IMR-90 (cell line): Measurements from ENCODE around the gene PIEZO1. TPM values are rescaled to one million over a fixed set of nuclear protein-coding genes. Genes with fewer than 3 reads are reported as not detected.
A peak's percentile ranks its signal among the peaks of the same experiment; 100 is the strongest.

Source experiments
- ATAC-seq: fragments of 200-7000 bp; cut with Tn5 transposase; 2 replicates; pipeline ENCODE4 v1.9.1; 2020; ENCODE audit warnings: low read depth, mild to moderate bottlenecking, moderate library complexity
- BruUV-seq: library from RNA; stranded (reverse); fragments of 400-500 nt; replicated peaks from 2 replicates; lab custom pipeline; 2021; lab: Mats Ljungman, UMichigan
- CTCF ChIA-PET: fragments of 300-600 bp; formaldehyde crosslinking; extraction: SDS; loops from one replicate; lab custom pipeline; 2021; ENCODE audit warnings: antibody characterized with exemption; lab: Yijun Ruan, JAX
- POLR2A ChIA-PET: fragments of 300-600 bp; sonication (Branson Sonifier 250); formaldehyde crosslinking; loops from one replicate; lab custom pipeline; 2022; ENCODE audit warnings: antibody characterized with exemption; ENCODE audit not compliant: unreplicated experiment; lab: Charles Lee
- DNase-seq: peaks from one replicate; pipeline ENCODE4 v3.0.0; 2013
- H2AFZ ChIP-seq: replicated peaks from 2 replicates; pipeline ENCODE3; 2013; ENCODE audit warnings: low read length, mild to moderate bottlenecking; ENCODE audit not compliant: poor library complexity
- H2AK5ac ChIP-seq: 2 replicates; pipeline ENCODE4 v1.6.1; 2013; ENCODE audit warnings: low read depth, low read length, inconsistent platforms
- H2AK9ac ChIP-seq: replicated peaks from 2 replicates; pipeline ENCODE3; 2013; ENCODE audit warnings: mild to moderate bottlenecking, low read depth, low read length, moderate library complexity; ENCODE audit not compliant: poor library complexity
- H2BK120ac ChIP-seq: 2 replicates; pipeline ENCODE4 v1.6.1; 2013; ENCODE audit warnings: low read depth, low read length, inconsistent platforms
- H2BK15ac ChIP-seq: 3 replicates; pipeline ENCODE4 v1.6.1; 2013; ENCODE audit warnings: low read depth, low read length, inconsistent platforms
- H2BK20ac ChIP-seq: 2 replicates; pipeline ENCODE4 v1.6.1; 2013; ENCODE audit warnings: low read depth, mild to moderate bottlenecking, inconsistent platforms, low read length, moderate library complexity
- H2BK5ac ChIP-seq: 2 replicates; pipeline ENCODE4 v1.6.1; 2013; ENCODE audit warnings: mild to moderate bottlenecking, low read depth, low read length, inconsistent platforms; ENCODE audit not compliant: poor library complexity, severe bottlenecking
- H3K14ac ChIP-seq: replicated peaks from 2 replicates; pipeline ENCODE4 v1.6.1; 2013; ENCODE audit warnings: low read depth, low read length, inconsistent platforms
- H3K18ac ChIP-seq: 2 replicates; pipeline ENCODE4 v1.6.1; 2013; ENCODE audit warnings: low read depth, low read length, control low read depth
- H3K23ac ChIP-seq: 2 replicates; pipeline ENCODE4 v1.6.1; 2013; ENCODE audit warnings: low read depth, low read length, inconsistent platforms
- H3K27ac ChIP-seq: 2 replicates; pipeline ENCODE4 v1.5.1; 2013; ENCODE audit warnings: mild to moderate bottlenecking, control low read depth, low read length; ENCODE audit not compliant: insufficient read depth
- H3K27me3 ChIP-seq: 2 replicates; pipeline ENCODE4 v1.6.1; 2013; ENCODE audit warnings: low read length; ENCODE audit not compliant: control insufficient read depth, insufficient read depth
- H3K36me3 ChIP-seq: 2 replicates; pipeline ENCODE4 v1.6.1; 2013; ENCODE audit warnings: low read length, mixed read lengths; ENCODE audit not compliant: control insufficient read depth, insufficient read depth
- H3K4ac ChIP-seq: 2 replicates; pipeline ENCODE4 v1.6.1; 2013; ENCODE audit warnings: low read depth, low read length, inconsistent platforms
- H3K4me1 ChIP-seq: 2 replicates; pipeline ENCODE4 v1.6.1; 2013; ENCODE audit warnings: low read length, mixed read lengths; ENCODE audit not compliant: control insufficient read depth, insufficient read depth
- H3K4me2 ChIP-seq: 2 replicates; pipeline ENCODE4 v1.6.1; 2013; ENCODE audit warnings: low read depth, mild to moderate bottlenecking, control low read depth, low read length, moderate library complexity
- H3K4me3 ChIP-seq: 2 replicates; pipeline ENCODE4 v1.5.1; 2013; ENCODE audit warnings: low read depth, mild to moderate bottlenecking, control low read depth, low read length, moderate library complexity; ENCODE audit not compliant: insufficient read depth
- H3K56ac ChIP-seq: 2 replicates; pipeline ENCODE4 v1.6.1; 2013; ENCODE audit warnings: low read length, inconsistent platforms; ENCODE audit not compliant: insufficient read depth; ENCODE audit errors: extremely low read depth
- H3K79me1 ChIP-seq, 2 experiments: 2 replicates each; pipeline ENCODE4 v1.6.1; 2013; ENCODE audit warnings: low read length in 2 of 2, inconsistent platforms in 1 of 2, low read depth in 1 of 2
- H3K9ac ChIP-seq: 2 replicates; pipeline ENCODE4 v1.6.1; 2013; ENCODE audit warnings: low read depth, low read length, control low read depth
- H3K9me1 ChIP-seq: 2 replicates; pipeline ENCODE4 v1.6.1; 2013; ENCODE audit warnings: low read length, inconsistent platforms; ENCODE audit not compliant: insufficient read depth
- H3K9me3 ChIP-seq: 2 replicates; pipeline ENCODE4 v1.6.1; 2013; ENCODE audit warnings: low read length; ENCODE audit not compliant: control insufficient read depth, insufficient read depth
- H4K20me1 ChIP-seq: 2 replicates; pipeline ENCODE4 v1.6.1; 2013; ENCODE audit warnings: low read length, inconsistent platforms; ENCODE audit not compliant: insufficient read depth
- H4K5ac ChIP-seq: 2 replicates; pipeline ENCODE4 v1.6.1; 2013; ENCODE audit warnings: mild to moderate bottlenecking, low read depth, low read length, control low read depth
- H4K8ac ChIP-seq, 2 experiments: 2 replicates each; pipeline ENCODE4 v1.6.1; 2013; ENCODE audit warnings: low read depth in 2 of 2, low read length in 2 of 2, control low read depth in 1 of 2, inconsistent platforms in 1 of 2
- H4K91ac ChIP-seq: 2 replicates; pipeline ENCODE4 v1.6.1; 2013; ENCODE audit warnings: low read depth, low read length, inconsistent platforms; ENCODE audit not compliant: insufficient read depth
- BHLHE40 ChIP-seq: fragments of 150-350 bp; IDR thresholded peaks from 2 replicates; pipeline ENCODE4 v1.6.1; 2016; ENCODE audit warnings: mild to moderate bottlenecking, low read depth, low read length
- CEBPB ChIP-seq: IDR thresholded peaks from 2 replicates; pipeline ENCODE4 v1.6.1; 2012; ENCODE audit warnings: low read depth, low read length, improper control_type of control experiment
- CHD1 ChIP-seq: IDR thresholded peaks from 2 replicates; pipeline ENCODE4 v1.6.1; 2012; ENCODE audit warnings: low read depth, low read length, improper control_type of control experiment
- FOS ChIP-seq: fragments of 150-350 bp; IDR thresholded peaks from 2 replicates; pipeline ENCODE4 v1.6.1; 2016; ENCODE audit warnings: low read depth, low read length
- MAFK ChIP-seq: IDR thresholded peaks from 2 replicates; pipeline ENCODE4 v1.6.1; 2012; ENCODE audit warnings: low read depth, low read length, improper control_type of control experiment
- MAZ ChIP-seq: IDR thresholded peaks from 2 replicates; pipeline ENCODE4 v1.6.1; 2012; ENCODE audit warnings: low read depth, mild to moderate bottlenecking, low read length, improper control_type of control experiment, moderate library complexity, borderline replicate concordance
- MXI1 ChIP-seq: IDR thresholded peaks from 2 replicates; pipeline ENCODE4 v1.6.1; 2012; ENCODE audit warnings: low read depth, mild to moderate bottlenecking, low read length, moderate library complexity, borderline replicate concordance
- NFE2L2 ChIP-seq: fragments of 150-350 bp; IDR thresholded peaks from 2 replicates; pipeline ENCODE4 v1.6.1; 2016; ENCODE audit warnings: low read depth, mild to moderate bottlenecking, low read length
- POLR2A ChIP-seq: IDR thresholded peaks from 2 replicates; pipeline ENCODE4 v1.6.1; 2012; ENCODE audit warnings: mild to moderate bottlenecking, low read depth, low read length
- RAD21 ChIP-seq: IDR thresholded peaks from 2 replicates; pipeline ENCODE4 v1.6.1; 2012; ENCODE audit warnings: low read length, improper control_type of control experiment
- RCOR1 ChIP-seq: IDR thresholded peaks from 2 replicates; pipeline ENCODE4 v1.6.1; 2012; ENCODE audit warnings: mild to moderate bottlenecking, low read length, improper control_type of control experiment; ENCODE audit not compliant: insufficient replicate concordance
- RFX5 ChIP-seq: IDR thresholded peaks from 2 replicates; pipeline ENCODE4 v1.8.0; 2012; ENCODE audit warnings: low read depth, mild to moderate bottlenecking, low read length, moderate library complexity
- SMC3 ChIP-seq: fragments of 150-350 bp; IDR thresholded peaks from 2 replicates; pipeline ENCODE4 v1.6.1; 2016; ENCODE audit warnings: low read depth, mild to moderate bottlenecking, antibody characterized with exemption, low read length, moderate library complexity
- WGBS, 2 experiments: methylation state at CpG; one replicate each; pipeline versions ENCODE4 v1.1.5 to v1.1.7; 2013; ENCODE audit warnings: missing lambda C conversion rate in 2 of 2; ENCODE audit not compliant: insufficient read length in 1 of 2; ENCODE audit errors: extremely low coverage in 2 of 2; 5-methylcytosine and 5-hydroxymethylcytosine counted together
- dilution Hi-C: fragments of 300-500 bp; cut with HindIII; formaldehyde crosslinking; loops from one replicate; pipeline ENCODE4 v1.14.3; 2018; ENCODE audit warnings: low sequenced_read_pairs; ENCODE audit not compliant: unreplicated experiment
- in situ Hi-C: fragments of 300-500 bp; cut with MboI; formaldehyde crosslinking; loops from 3 replicates; pipeline ENCODE4 v1.14.3; 2019; ENCODE audit warnings: low sequenced_read_pairs, inconsistent platforms, mixed read lengths
- intact Hi-C: fragments of 100-400 bp; cut with micrococcal nuclease; formaldehyde crosslinking; loops from 2 replicates; pipeline ENCODE4 v1.10.0; 2022
- polyA plus RNA-seq, 3 experiments: library from polyadenylated mRNA; depleted of rRNA; stranded (reverse); fragments of >200 nt; gene quantifications; 2 replicates each; pipeline ENCODE4 v1.2.3, GENCODE V29; 2012; ENCODE audit warnings: low replicate concordance in 1 of 3
- total RNA-seq: library from RNA; depleted of rRNA; stranded (reverse); fragments of >200 nt; gene quantifications from 2 replicates; pipeline ENCODE4 v1.2.3, GENCODE V29; 2012
- TF ChIP-seq, protein P1 (sequence below): conservative IDR thresholded peaks from 2 replicates; pipeline ENCODE4 v1.5.1; 2012; ENCODE audit warnings: mild to moderate bottlenecking, low read depth, low read length, improper control_type of control experiment
- TF ChIP-seq, protein P2 (sequence below): fragments of 150-350 bp; IDR thresholded peaks from 2 replicates; pipeline ENCODE4 v1.6.1; 2017; ENCODE audit warnings: mild to moderate bottlenecking, antibody characterized with exemption, low read length, low read depth
- TF ChIP-seq, protein P3 (sequence below): fragments of 150-350 bp; IDR thresholded peaks from 2 replicates; pipeline ENCODE4 v1.6.1; 2016; ENCODE audit warnings: low read depth, mild to moderate bottlenecking, low read length, moderate library complexity, borderline replicate concordance

Gene PIEZO1
- total and polyA plus RNA-seq, 2 of the 4 experiments (the other 2 are of a cell fraction), result 36.2 to 372 TPM

DNA sequence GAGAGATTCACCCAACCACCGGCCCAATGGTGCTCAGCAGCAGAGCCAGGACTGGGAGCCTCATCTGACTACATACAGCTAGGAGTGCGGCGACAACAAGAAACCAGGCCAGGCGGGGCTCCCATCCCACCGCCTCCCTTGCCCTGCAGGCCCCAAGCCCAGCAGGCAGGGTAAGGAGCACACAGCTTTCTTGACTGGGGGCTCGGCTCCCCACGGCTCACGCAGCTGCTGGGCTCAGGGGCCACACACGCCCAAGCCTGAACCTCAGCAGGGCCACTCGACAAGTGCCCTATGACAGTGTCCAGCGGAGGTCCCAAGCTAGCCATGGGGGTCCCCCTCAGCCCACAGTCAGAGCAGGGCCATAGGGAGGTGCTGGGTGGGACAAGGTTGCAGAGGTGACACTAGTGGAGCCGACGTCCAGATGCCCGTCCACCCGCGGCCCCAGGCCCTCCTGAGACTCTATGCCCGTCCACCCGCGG lies 13.7 kb downstream of the PIEZO1 start:
- DNase-seq, result no peak
- no TSS peak for BruUV-seq
- Histone ChIP-seq H2BK120ac (peak overlapping the region; percentile 65), H4K91ac (peak overlapping the region; percentile 49; the same call in 1 of the 2 replicates), H3K36me3 (no peaks in the 10 kb centered on the region), H4K8ac (peak overlapping the region in 1 of 2 experiments; percentile 46; a peak in 2 of 4 replicates), H2BK15ac (no peak overlapping the region), H2BK5ac (peak overlapping the region; percentile 81), H3K4me1 (peaks cover 62% of the 10 kb centered on the region), H4K20me1 (peaks cover 93% of the 10 kb centered on the region), H3K4me3 (no peak overlapping the region), H2AK9ac (peak overlapping the region; percentile 99), H3K4ac (peak overlapping the region; percentile 91), H3K14ac (peak overlapping the region; percentile 70), H2BK20ac (no peak overlapping the region), H3K4me2 (peak overlapping the region; percentile 54), H3K56ac (no peak overlapping the region), H3K9me3 (no peaks in the 10 kb centered on the region), H3K79me1 (peaks cover 15 to 86% of the 10 kb centered on the region in 2 experiments), H3K9ac (peak overlapping the region; percentile 4; the same call in 1 of the 2 replicates), H3K27ac (peak overlapping the region; percentile 65), H2AK5ac (peak overlapping the region; percentile 95), H3K18ac (peak overlapping the region; percentile 35; the same call in 1 of the 2 replicates), H4K5ac (peak overlapping the region; percentile 53), H3K23ac (peak overlapping the region; percentile 35), H3K27me3 (no peaks in the 10 kb centered on the region), H2AFZ (peak overlapping the region; percentile 13), H3K9me1 (peaks cover 40% of the 10 kb centered on the region)
- in situ Hi-C loops, result no loop called here
- ATAC-seq, result no peak
- intact Hi-C loops, result no loop called here
- ChIA-PET POLR2A (no interaction called here), CTCF (interaction anchor here (1.4 to 1.5 kb wide), 2 partner anchors 16 to 34 kb away, joined by 3 to 4 read pairs; no protein-coding TSS in a partner anchor)
- 86% methylated on average over 4 of the region's 19 CpGs; no CpG with 5 or more reads in 1 of the 2 experiments for WGBS, 2 experiments
- dilution Hi-C loops, result no loop called here
- TF ChIP-seq, protein P1, sequence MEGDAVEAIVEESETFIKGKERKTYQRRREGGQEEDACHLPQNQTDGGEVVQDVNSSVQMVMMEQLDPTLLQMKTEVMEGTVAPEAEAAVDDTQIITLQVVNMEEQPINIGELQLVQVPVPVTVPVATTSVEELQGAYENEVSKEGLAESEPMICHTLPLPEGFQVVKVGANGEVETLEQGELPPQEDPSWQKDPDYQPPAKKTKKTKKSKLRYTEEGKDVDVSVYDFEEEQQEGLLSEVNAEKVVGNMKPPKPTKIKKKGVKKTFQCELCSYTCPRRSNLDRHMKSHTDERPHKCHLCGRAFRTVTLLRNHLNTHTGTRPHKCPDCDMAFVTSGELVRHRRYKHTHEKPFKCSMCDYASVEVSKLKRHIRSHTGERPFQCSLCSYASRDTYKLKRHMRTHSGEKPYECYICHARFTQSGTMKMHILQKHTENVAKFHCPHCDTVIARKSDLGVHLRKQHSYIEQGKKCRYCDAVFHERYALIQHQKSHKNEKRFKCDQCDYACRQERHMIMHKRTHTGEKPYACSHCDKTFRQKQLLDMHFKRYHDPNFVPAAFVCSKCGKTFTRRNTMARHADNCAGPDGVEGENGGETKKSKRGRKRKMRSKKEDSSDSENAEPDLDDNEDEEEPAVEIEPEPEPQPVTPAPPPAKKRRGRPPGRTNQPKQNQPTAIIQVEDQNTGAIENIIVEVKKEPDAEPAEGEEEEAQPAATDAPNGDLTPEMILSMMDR, result no peak
- TF ChIP-seq FOS (no peak), NFE2L2 (no peak), BHLHE40 (no peak), CEBPB (no peak), MXI1 (no peak), RAD21 (no peak), CHD1 (no peak), MAZ (no peak), MAFK (no peak), SMC3 (no peak), RCOR1 (no peak), POLR2A (no peak), RFX5 (no peak)
- TF ChIP-seq, protein P2, sequence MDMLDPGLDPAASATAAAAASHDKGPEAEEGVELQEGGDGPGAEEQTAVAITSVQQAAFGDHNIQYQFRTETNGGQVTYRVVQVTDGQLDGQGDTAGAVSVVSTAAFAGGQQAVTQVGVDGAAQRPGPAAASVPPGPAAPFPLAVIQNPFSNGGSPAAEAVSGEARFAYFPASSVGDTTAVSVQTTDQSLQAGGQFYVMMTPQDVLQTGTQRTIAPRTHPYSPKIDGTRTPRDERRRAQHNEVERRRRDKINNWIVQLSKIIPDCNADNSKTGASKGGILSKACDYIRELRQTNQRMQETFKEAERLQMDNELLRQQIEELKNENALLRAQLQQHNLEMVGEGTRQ, result no peak
- TF ChIP-seq, protein P3, sequence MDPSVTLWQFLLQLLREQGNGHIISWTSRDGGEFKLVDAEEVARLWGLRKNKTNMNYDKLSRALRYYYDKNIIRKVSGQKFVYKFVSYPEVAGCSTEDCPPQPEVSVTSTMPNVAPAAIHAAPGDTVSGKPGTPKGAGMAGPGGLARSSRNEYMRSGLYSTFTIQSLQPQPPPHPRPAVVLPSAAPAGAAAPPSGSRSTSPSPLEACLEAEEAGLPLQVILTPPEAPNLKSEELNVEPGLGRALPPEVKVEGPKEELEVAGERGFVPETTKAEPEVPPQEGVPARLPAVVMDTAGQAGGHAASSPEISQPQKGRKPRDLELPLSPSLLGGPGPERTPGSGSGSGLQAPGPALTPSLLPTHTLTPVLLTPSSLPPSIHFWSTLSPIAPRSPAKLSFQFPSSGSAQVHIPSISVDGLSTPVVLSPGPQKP, result no peak
